MV-4-11 (cell line): ENCODE measurements around the gene NAALAD2.
"Not testable (repeated sequence)": the region's sequence is repeated elsewhere in the genome, so short reads cannot be mapped to it uniquely, and the experiment has no call there.

ENCODE experiments used
- DNase-seq: peaks from one replicate; lab custom pipeline; 2025; lab: John Stamatoyannopoulos, UW

The NAALAD2 gene

GRCh38 chr11:90134478-90135003, at the start of gene NAALAD2:
NAALAD2 (plus strand) TSS chr11:90134663; CDS start chr11:90134759, 96 bp downstream.
- DNase-seq: no peak

DNA sequence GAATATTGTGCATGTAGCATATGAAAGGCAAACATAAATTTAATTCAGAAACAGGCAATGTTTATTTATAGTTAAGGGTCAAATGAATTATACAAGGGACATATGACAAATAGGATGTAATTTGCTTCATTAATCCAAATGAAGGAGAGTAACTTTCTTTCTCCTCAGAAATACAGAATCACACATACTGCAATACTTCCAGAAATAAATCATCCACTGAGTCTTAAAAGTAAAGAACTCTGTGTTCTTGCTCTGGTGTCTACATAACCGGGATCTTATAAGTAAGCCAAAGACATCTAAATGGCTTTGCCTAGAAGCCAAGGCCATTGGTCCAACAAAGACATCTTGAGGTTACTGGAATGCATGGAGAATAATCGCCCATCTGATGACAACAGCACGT, 48.8 kb upstream of the NAALAD2 start, which contains the start of gene UBTFL1:
Gene UBTFL1, plus strand, starts transcription at position 301 of the 400 bp plus-strand sequence. Its CDS starts 0 bp downstream, at position 301.
- not testable (repeated sequence) for DNase-seq

DNA sequence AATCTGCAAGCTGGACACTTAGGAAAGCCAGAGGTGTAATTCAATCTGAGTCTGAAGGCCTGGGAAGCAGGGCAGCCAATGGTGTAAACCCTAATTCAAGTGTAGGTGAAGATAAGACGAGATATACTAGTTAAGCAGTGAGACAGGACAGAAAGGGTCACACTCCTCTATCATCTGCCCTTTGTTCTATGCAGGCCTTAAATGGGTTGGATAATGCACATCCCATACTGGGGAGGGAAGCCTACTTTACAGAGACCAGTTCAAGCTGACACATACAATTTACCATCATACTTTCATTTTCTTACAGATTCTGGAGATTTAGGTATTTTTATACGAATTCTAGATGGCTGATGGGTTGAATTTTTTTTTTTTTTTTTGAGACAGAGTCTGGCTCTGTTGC, 45.7 kb upstream of the NAALAD2 start:
- not testable (repeated sequence) for DNase-seq

DNA sequence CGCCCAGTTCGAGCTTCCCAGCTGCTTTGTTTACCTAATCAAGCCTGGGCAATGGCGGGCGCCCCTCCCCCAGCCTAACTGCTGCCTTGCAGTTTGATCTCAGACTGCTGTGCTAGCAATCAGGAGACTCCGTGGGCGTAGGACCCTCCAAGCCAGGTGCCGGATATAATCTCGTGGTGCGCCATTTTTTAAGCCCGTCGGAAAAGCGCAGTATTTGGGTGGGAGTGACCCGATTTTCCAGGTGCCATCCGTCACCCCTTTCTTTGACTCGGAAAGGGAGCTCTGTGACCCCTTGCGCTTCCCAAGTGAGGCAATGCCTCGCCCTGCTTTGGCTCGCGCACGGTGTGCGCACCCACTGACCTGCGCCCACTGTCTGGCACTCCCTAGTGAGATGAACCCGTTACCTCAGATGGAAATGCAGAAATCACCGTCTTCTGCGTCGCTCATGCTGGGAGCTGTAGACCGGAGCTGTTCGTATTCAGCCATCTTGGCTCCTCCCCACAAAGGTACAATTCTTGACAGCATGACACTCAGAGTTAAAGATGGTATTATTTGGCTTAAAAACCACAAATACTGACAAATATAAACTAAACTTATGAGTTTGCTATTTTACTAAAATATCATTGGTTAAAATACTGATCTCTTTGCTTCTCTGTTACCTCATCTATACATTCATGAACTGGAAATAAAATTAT, 39.1 kb upstream of the NAALAD2 start:
- DNase-seq: not testable (repeated sequence)

GRCh38 chr11:90098261-90098660, 36.2 kb upstream of the NAALAD2 start:
- DNase-seq: not testable (repeated sequence)

DNA sequence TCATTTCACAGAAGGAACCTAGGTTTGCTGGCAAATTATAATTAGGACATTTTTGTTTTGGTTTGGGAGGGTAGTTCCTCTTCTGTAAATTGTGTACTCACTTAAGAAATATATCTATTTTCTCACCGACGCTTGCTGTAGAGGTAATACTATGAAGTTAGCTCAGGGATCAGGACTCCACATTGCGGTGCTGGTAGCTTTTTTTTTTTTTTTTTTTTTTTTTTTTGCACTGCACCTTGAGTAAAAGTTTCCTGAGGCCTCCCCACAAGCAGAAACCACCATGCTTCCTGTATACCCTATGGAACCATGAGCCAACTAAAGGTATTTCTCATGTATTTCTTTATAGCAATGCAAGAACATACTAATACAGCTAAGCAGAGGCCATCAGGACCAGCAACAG, 34.0 kb upstream of the NAALAD2 start:
- DNase-seq: no peak

- no peak for DNase-seq
These were observed 20.9 kb upstream of the NAALAD2 start for GRCh38 chr11:90113541-90113940.

GRCh38 chr11:90120191-90120590, 14.3 kb upstream of the NAALAD2 start:
- no peak for DNase-seq

DNA sequence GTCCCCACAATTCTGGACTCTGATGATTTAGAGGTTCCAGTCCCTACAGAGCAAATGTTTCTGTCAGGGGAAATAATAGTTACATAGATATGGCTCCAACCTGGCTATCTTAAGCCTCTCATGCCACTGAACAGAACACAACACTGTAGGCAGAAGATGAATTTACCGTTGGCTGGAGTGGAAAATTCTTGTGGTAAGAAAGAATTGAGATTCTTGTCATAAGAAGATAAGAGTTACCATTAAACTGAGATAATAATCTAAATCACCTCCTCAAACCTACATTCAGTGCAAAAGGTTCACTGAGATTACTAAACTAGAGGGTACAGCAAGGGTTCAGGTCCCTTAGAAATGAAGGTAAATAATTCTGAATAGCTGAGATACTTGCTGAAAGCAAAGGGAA, 10.1 kb upstream of the NAALAD2 start:
- DNase-seq: no peak

GRCh38 chr11:90124946-90125345, 9.5 kb upstream of the NAALAD2 start:
- peak; percentile 29 for DNase-seq

GRCh38 chr11:90133560-90134477, 644 bp upstream of the NAALAD2 start:
- no peak for DNase-seq

DNA sequence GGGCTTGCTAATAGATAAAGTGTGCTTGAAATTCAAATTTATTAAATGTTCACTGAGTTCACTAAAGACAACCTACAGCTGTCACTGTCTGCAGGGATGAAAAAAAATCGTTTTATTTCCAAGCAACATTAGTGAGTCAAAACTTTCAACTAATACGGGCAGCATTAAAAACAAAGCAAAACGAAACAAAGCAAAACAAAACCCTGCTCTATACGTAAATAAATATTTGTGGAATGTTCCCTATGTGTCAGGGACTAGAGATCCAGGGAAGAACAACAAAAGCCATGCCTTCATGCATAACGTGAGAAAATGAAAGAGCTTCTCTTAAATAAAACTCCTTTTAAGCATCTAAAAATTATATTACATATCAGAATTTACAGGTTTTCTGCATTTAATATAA, 553 bp downstream of the NAALAD2 start:
- no peak for DNase-seq

DNA sequence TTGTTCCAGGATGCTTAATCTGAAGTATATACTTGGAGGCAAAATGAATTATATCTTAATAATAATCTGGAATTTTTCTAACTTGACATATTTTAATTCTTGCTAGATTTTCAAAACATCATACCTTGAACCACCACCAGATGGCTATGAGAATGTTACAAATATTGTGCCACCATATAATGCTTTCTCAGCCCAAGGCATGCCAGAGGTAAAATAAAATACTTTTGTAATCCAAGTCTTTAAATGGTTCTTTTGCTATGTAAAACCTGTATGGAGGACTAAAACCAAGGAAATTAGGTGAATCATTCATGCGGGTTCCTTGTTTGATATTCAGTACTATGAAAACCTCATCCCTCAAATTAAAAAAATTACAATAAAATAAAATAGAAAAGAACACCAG, 14.4 kb downstream of the NAALAD2 start:
- no peak for DNase-seq

GRCh38 chr11:90166982-90167573, 32.6 kb downstream of the NAALAD2 start:
- DNase-seq: not testable (repeated sequence)

- not testable (repeated sequence) for DNase-seq
These were observed 33.2 kb downstream of the NAALAD2 start for GRCh38 chr11:90167704-90168103.

- no peak for DNase-seq
These were observed 34.1 kb downstream of the NAALAD2 start for GRCh38 chr11:90168571-90168970.

- no peak for DNase-seq
These were observed 36.9 kb downstream of the NAALAD2 start for GRCh38 chr11:90171359-90171758.

DNA sequence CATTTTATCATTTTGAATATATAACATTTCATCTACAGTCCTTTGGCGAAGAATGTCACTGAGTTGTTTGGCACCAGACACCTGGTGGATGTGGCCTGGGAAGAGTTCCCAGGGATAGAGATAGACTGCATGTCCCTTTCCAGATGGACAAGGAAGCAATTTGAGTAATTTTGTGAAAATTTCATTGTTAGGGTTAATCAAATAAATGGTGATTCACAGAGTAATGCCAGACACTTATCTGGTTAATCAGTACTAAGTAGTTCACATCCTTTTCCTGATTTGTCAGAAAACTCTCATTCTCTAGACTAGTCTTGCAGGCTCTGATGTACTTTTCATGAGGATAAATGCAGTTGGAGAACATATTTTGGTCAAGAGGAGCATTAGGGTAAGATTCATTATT, 41.6 kb downstream of the NAALAD2 start:
- DNase-seq: no peak

GRCh38 chr11:90178751-90179150, 44.3 kb downstream of the NAALAD2 start:
- DNase-seq: no peak

- no peak for DNase-seq
These were observed 45.5 kb downstream of the NAALAD2 start for GRCh38 chr11:90179923-90180322.

DNA sequence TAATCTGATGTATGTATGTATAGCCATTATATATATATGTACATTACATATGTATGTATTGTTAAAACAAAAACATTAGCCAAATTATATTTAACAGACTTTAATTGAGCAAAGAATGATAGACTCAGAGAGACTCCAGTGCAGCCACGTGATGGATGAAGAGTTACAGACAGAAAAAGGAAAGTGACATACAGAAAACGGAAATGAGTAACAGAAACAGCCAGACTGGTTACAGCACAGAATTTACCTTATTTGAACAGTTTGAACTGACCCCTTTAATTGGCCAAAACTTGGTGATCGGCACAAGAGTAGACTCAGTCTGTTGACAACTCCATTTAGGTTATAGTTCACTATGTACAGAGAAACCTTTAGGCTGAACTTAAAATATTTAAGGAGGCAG, 53.4 kb downstream of the NAALAD2 start:
- peak; percentile 29 for DNase-seq

- no peak for DNase-seq
These were observed 54.5 kb downstream of the NAALAD2 start for GRCh38 chr11:90189011-90189410.
